Endometrial microvascular endothelial cells (primary cell): Measurements from ENCODE around the gene PKHD1. TPM values are rescaled to one million over a fixed set of nuclear protein-coding genes. Genes with fewer than 3 reads are reported as not detected.

Experiments used
- in situ Hi-C: cut with HindIII; loops from 2 replicates; pipeline ENCODE4 v1.10.0; 2017; ENCODE audit warnings: low sequenced_read_pairs, low pct_unique_long_range_greater_than_20kb; ENCODE audit errors: inconsistent ontology term
- total RNA-seq: library from RNA; depleted of rRNA; stranded (reverse); fragments of >200 nt; gene quantifications from one replicate; pipeline ENCODE4 v1.2.3, GENCODE V29; 2015; ENCODE audit errors: inconsistent ontology term

The PKHD1 gene
- total RNA-seq, 1 donor from 2014 or later: not detected

DNA sequence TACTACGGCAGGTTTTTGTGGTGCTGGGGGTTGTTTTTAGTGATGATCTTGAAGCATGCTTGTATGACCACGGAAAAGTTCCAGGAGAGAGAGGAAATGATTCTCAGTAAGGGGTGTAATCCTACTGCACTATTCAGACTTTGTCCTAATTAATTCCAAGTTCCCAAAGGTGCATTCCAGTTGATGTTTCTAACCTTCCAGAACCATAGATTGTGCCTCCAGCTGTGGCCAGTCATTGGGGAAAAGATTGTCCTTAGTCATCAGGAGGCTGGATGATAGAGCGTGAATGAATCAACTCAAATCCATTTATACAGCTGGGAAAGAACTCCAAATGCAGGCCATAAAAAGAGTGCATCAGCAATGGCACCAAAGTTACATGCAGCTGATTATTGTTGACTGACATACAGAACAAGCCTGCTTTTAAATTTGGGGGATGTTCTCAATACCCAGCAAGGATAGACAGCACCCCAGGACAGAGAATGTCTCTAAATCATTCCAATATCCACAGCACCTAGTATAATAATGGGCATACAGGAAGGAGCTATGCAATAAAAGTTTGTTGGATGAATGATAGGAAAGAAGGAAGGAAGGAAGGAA, 27.8 kb upstream of the PKHD1 start:
- in situ Hi-C loops: no loop called here

- in situ Hi-C loops: no loop called here
Measured at GRCh38 chr6:52109171-52109571, 21.8 kb upstream of the PKHD1 start.

DNA sequence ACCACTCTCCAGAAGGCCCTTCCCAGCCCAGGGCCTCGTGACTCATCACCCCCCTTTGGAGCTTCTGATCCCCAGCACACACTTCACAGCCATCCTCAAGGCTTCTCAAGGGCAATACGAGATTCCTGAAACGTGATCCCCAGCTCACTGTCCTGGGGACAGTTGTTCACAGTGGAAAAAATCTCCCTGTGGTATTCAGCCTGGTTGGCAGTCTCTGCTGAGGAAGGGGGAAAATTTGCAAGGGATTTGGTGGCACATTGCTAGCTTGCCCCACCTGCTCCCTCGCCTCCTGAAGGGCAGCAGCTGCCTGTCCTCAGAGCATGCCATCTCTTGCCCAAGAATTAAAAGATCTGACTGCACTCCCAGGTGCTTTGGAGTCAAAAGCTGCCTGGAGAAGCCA, 20.7 kb upstream of the PKHD1 start:
- in situ Hi-C loops: no loop called here

GRCh38 chr6:52106994-52107393, 19.6 kb upstream of the PKHD1 start:
- in situ Hi-C loops: no loop called here

- in situ Hi-C loops: no loop called here
Measured at GRCh38 chr6:52104979-52105378, 17.6 kb upstream of the PKHD1 start.

DNA sequence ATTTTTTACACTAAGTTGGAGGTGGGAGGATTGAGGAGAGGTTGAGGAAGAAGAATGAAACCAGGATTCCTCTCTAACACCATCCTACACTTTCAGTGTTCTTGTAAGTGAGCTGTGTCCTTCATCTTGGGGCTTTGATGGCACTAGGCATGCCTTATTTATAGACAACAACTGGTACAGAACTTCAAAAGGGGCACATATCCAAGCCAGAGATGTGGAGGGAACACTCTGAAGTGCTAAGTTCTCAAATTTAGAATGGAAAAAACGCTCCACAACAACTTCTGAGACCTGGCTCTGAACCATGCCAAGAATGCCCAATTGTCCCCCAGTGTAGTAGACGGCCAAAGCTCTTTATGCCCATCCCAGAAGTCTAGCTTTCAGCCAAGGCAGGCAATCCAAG, 16.2 kb upstream of the PKHD1 start:
- in situ Hi-C loops: no loop called here

DNA sequence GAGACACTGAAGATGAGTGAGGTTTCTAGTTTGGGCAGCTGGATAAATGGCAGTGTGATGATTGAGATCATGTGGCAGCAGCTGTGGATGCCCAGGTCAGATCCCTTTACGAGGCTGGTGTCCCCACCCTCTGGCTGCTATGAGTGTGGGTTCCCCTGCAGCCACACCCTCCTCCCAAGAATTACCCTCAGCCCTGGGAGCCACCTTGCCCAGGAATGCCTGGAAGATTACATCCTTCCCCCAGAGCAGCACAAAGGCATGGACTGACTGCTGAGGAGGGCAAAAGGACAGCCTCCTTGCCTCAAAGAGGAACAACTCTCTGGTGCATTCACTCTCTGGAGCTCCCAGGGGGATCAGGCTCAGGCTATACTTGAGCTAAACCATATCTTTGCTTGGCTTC, 15.0 kb upstream of the PKHD1 start:
- in situ Hi-C loops: no loop called here

DNA sequence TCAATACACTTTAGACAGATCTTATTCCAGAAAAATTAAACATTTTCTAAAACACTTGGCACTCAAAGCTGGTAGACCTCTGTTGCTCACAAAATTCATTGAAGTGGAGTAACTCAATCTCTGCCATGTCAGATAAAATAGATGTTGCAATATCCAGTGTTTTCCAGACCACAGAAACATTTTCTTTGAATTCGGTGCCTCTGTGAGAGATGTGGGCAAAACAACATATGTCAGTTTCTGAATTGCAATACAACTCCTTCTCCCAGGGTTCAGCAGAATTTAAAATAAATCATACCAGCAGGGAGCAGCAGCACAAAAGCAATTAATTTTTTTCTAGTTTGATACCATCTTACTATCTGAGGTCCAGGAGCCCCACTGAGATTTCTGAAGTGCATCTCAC, 11.3 kb upstream of the PKHD1 start:
- in situ Hi-C loops: no loop called here

DNA sequence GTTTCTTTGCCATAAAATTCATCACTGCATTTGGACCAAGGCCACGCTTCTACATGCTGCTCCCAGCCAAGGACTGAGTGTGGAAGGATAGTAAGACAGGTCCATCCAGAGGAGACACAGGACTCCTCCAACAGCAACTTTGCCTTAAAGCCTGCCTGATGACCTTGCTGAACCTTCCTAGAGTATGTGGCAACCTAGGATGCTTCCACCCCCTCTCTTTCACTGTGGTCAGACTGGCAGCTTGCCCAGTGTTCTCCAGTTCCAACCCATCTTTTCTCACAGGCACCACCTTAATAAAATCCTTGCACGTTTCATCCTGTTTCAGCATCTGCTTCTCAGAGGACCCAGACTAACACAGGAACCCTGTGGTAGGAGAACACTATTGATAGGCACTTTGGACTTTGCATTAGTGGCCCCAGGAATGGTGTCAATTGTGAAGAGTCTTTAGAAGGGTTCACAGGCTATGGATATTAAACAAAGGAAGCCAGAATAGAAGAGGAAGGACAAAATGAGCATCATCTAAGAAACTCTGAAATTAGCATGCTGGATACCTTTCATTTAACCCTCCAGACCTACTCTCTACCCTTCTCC, 2.4 kb upstream of the PKHD1 start:
- in situ Hi-C loops: no loop called here

GRCh38 chr6:52086741-52087140, 672 bp downstream of the PKHD1 start:
- in situ Hi-C loops: no loop called here

- in situ Hi-C loops: no loop called here
Measured at GRCh38 chr6:52081237-52081636, 6.2 kb downstream of the PKHD1 start.

GRCh38 chr6:52077961-52078625, 9.3 kb downstream of the PKHD1 start:
- in situ Hi-C loops: no loop called here

GRCh38 chr6:52077180-52077884, 10.1 kb downstream of the PKHD1 start:
- in situ Hi-C loops: no loop called here

DNA sequence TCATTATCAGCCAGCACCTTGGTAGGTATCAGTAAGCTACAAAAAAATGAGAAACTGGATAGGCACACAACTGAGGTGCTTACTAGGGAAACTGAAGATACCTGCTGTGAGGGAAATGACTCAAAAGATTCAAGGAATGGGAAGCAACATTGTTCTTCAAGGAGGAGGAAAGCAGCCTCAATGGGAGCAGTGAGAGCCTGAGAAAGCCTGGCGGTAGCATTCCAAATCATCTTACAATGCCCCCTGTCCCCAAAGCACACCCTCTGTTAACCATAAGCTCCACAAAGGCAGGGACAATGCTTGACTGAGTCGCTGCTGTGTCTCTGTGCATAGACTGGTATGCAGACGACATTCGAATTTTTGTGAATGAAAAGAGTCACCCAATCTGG, 10.6 kb downstream of the PKHD1 start:
- in situ Hi-C loops: no loop called here

- in situ Hi-C loops: no loop called here
Measured at GRCh38 chr6:52074716-52075115, 12.7 kb downstream of the PKHD1 start.

DNA sequence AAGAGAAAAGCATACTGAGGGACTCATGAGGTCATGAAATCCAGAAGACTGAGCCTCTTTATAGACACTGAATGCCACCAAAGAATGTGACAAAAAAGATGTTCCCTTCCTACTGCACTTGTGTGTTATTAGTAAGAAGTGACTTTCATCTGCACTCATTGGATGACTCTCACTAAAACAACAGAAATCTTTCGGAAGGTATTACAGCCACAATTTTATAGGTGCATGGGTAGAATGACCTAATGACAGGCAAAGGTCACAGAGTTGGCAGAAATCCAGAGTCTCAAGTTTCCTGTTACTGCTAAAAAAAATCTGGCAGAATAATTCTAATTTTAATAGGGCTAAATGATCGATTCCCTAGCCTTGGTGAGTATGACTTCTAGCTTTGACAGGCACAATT, 13.3 kb downstream of the PKHD1 start:
- in situ Hi-C loops: no loop called here

GRCh38 chr6:52065621-52066020, 21.8 kb downstream of the PKHD1 start:
- in situ Hi-C loops: no loop called here

DNA sequence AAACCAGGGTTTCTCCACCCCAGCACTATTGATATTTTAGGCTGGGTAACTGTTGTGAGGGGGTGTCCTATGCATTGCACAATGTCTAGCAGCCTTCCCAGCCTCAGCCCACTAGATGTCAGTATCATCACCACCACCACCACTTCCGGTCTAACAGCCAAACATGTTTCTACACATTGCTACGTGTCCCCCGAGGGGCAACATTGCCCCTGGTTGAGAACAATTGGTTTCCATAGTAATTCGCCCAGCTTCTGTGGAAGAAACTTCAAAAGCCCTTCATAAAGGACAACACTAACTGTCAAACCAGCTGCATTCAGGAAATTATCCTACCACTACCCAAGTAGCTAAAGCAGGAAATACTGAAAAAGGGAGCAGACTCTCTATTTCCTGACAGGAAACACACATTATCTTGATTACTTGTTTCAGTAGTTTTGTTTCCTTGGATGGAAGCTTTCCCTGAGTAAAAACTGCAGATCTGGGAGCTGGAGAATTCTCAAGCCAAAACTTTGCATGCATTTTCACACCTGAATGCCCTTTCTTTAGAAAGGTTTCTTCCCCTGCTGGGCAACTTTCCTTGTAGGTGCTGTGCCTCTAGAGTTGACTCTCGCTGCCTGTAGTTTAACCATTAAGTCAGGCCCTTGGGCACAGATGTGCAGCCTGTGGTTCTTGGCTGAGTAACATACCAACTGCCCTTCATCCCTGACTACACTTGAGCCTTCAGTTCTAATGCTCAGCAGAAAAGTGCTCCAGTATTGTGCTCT, 23.6 kb downstream of the PKHD1 start:
- in situ Hi-C loops: no loop called here

GRCh38 chr6:52061481-52061880, 25.9 kb downstream of the PKHD1 start:
- in situ Hi-C loops: no loop called here
